ENCODE measurements around the gene DGKI. TPM values are rescaled to one million over a fixed set of nuclear protein-coding genes. Genes with fewer than 3 reads are reported as not detected.

DGKI gene
- total RNA-seq, 2 experiments from 2014 or later = 1.3 to 2.0 TPM

DNA sequence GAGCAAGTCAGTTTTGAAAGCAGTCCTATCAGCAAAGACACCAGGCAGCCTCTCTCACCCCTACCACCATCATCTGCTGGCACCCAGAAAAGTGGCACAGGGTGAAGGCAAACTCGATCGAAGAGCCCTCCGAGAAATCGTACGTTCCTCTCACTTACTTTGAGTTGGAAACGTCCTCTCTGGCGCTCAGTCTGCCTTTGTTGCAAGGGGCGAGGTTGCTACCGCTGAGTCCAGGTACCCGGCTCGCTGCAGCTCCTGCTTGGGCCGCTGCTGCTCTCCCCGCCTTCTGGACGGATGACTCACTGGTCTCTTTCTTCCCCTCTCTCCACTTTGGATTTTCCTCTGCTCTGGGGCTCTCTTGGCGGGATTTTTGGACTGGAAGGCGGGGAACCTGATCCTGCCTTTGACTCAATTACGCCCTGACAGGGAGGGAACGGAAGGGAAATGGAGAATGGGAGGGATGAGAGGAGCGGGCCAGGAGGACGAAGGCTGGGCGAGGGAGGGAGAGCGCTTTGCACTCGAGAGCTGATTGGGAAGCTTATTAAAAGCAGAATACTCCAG lies 503.4 kb downstream of the DGKI start, which contains the start of gene PTN:
Gene PTN (minus strand): TSS at position 453 of the 561 bp plus-strand sequence. CDS start 88,760 bp downstream, outside the sequence.
- ChIA-PET CTCF (no interaction called here), POLR2A (no interaction called here)

- CTCF ChIA-PET = no interaction called here
- POLR2A ChIA-PET = no interaction called here
Observed at GRCh38 chr7:137342828-137343261, 503.9 kb downstream of the DGKI start.

DNA sequence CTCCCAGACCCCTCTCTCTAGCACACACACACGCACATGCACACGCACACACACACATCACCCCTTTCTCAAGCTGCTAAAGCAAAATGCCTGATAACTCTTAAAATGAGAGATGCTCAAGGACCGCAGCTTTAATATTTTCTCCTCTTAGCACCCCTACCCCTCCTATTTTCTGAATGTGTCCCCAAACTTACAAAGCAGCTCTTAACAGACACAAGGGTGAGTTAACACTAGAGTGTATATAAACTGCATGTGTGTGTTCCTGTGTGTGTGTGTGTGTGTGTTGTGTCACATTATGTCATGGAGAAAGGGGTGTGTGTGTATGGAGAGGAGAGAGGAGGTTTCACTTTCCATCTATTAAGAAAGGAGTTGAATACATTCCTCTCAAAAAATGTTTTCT lies 504.5 kb downstream of the DGKI start:
- ChIA-PET CTCF (no interaction called here), POLR2A (no interaction called here)

DNA sequence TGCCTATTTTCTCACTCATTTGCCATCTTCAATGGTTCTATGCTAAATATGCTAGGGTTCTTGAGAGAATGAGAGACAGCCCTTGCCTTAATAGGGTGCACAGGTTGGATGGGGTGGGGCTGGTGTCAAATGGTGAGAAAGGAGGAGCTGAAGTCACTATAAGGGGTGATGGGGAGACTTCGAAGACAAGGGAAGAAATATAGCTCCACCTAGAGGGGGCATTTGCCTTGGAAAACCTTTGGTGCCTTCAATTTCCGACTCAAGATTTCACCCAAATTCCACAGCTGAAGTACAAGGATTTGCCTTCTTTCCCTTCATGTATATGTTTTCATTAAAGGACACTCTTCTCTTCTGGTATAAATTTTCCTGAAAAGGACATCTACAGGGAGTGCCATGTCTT lies 508.9 kb downstream of the DGKI start:
- POLR2A ChIA-PET = no interaction called here
- CTCF ChIA-PET = no interaction called here

DNA sequence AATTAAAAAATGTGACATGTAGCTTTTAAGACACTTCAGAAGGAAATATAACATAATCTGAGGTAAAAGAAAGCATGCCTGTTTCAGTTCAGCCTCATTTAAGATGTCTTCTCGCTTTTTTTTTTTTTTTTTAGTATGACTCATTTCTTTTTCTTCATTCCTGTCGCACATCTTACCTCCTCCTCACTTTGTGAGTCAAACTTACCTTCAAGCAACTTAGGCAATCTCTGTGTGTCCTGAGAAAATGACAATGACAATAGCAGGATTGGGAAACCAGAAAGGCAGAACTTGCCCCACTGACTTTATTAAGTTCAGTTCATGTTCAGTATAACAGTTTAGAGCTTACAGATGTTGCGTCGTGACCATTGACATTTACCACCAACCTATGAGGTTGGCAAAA lies 511.0 kb downstream of the DGKI start:
- CTCF ChIA-PET = interaction anchor here (0.7 kb wide), 1 partner anchor 339 kb away, joined by 3 read pairs; no protein-coding TSS in a partner anchor
- POLR2A ChIA-PET = no interaction called here

DNA sequence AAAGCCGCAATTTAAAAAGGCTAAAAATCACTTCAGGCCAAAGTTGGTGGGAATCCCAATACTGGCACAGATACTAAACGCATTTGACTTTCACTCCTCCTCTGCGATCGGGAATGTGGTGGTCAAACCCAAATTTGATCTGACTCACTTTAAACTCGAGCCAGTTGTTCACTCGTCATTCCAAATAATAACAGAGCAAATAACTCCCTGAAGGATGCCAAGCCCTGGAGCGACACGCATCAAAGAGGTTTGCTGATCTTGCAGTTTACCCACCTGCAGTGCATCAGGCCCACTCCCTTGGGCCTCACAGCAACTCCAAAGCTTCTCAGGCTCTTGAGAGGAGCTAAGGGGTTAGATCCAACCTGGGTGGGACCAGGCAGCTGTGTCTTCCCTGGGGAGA lies 515.4 kb downstream of the DGKI start:
- POLR2A ChIA-PET = no interaction called here
- CTCF ChIA-PET = no interaction called here

Other genes starting within 250 kb of the DGKI start
- gene CREB3L2, start 155.1 kb upstream of the DGKI start, total RNA-seq = 10 to 100 TPM; 23.7 to 27.2 TPM
- gene AKR1D1, start 229.5 kb upstream of the DGKI start, total RNA-seq = not detected

All from activated CD8-positive, alpha-beta memory T cell treated with anti-CD3 and anti-CD28 coated beads for 36 hours (primary cell).